Adrenal gland (tissue), 12 donors: ENCODE measurements around the gene RBMS1. TPM values are rescaled to one million over a fixed set of nuclear protein-coding genes. Genes with fewer than 3 reads are reported as not detected.

Source experiments
- DNase-seq, 7 donors: peaks; one replicate each; pipeline ENCODE4 v3.0.0-alpha.2; 2019 to 2020
- H3K27ac ChIP-seq, 5 donors: fragments of 200-600 bp; sonication (generic) in 4 of 5; 1 replicate in 3 of 5; 2 replicates in 2 of 5; pipeline versions ENCODE4 v1.5.1 to v1.8.0; 2016 to 2020; ENCODE audit warnings: mild to moderate bottlenecking in 1 of 5
- H3K27me3 ChIP-seq: fragments of 200-600 bp; 2 replicates; pipeline ENCODE4 v1.8.0; 2021
- H3K36me3 ChIP-seq, 2 donors: fragments of 200-600 bp; replicated peaks in 1 of 2; 1 replicate in 1 of 2; 2 replicates in 1 of 2; pipeline versions ENCODE4 v1.5.1 to v1.8.0; 2018 to 2022
- H3K4me1 ChIP-seq, 2 donors: fragments of 200-600 bp; replicated peaks in 1 of 2; 1 replicate in 1 of 2; 2 replicates in 1 of 2; pipeline versions ENCODE4 v1.5.1 to v1.8.0; 2018 to 2021
- H3K4me3 ChIP-seq, 4 donors: fragments of 200-600 bp; sonication (generic) in 3 of 4; one replicate each; pipeline ENCODE4 v1.5.1; 2016 to 2018
- H3K9me3 ChIP-seq, 3 donors: fragments of 200-600 bp; sonication (generic) in 1 of 3; replicated peaks in 1 of 3; 1 replicate in 2 of 3; 2 replicates in 1 of 3; pipeline versions ENCODE4 v1.5.1 to v1.8.0; 2016 to 2021
- POLR2A ChIP-seq, 2 donors: fragments of 450-650 bp; IDR thresholded peaks; one replicate each; pipeline ENCODE4 v1.6.1; 2017; ENCODE audit warnings: antibody characterized with exemption in 2 of 2, mild to moderate bottlenecking in 2 of 2, moderate library complexity in 1 of 2
- WGBS, 4 donors: extraction: QIAGEN DNeasy Blood & Tissue Kit in 2 of 4; methylation state at CpG; one replicate each; pipeline versions ENCODE4 v1.1.5 to v1.1.7; 2013 to 2017; 5-methylcytosine and 5-hydroxymethylcytosine counted together
- intact Hi-C, 2 donors: fragments of 100-400 bp; cut with DNase I; formaldehyde crosslinking; loops; one replicate each; pipeline versions ENCODE4 v1.14.1 to v1.15.0; 2022 to 2023
- polyA plus RNA-seq, 3 donors: library from polyadenylated mRNA; stranded (reverse); fragments of 200-250 nt in 2 of 3; fragments of 350-450 nt in 1 of 3; fragmentation: Illumina TruSeq in 1 of 3; extraction: RNeasy Lipid Tissue Mini Kit (QIAGEN cat#74804) in 1 of 3; gene quantifications; one replicate each; pipeline ENCODE4 v1.2.3, GENCODE V29; 2013 to 2014
- total RNA-seq, 9 donors: library from RNA; depleted of rRNA in 4 of 9; stranded (reverse); fragments of >200 nt in 4 of 9; fragments of 120-200 nt in 1 of 9; fragmentation: NEBNext Ultra II Directional in 1 of 9; extraction: Animal tissue kit (Norgen Biotek cat#: 25700) in 1 of 9; gene quantifications; one replicate each; pipeline versions ENCODE4 v1.1.0 to v1.2.4, GENCODE V29; 2013 to 2023
- TF ChIP-seq, protein P1 (sequence below), 6 experiments: fragments of 450-650 bp in 4 of 6; fragments of 200-600 bp in 2 of 6; sonication (generic) in 1 of 6; IDR thresholded peaks; 1 replicate in 5 of 6; 2 replicates in 1 of 6; pipeline versions ENCODE4 v1.5.1 to v1.8.0; 2016 to 2021; ENCODE audit warnings: antibody characterized with exemption in 6 of 6, mild to moderate bottlenecking in 2 of 6, moderate library complexity in 1 of 6
- donor health status: healthy with polysubstance abuse.
- donor health status: Bipolar disorder and iron deficiency.
- donor health status: DM: yes; HTN: yes; CAD: no.
- donor health status: DM: no; HTN: no; CAD: no.
- donor health status: DM: no; HTN: no; CAD: no.
- donor health status: DM: yes; HTN: yes; CAD: no.

Gene RBMS1
- total and polyA plus RNA-seq, 12 donors, result 24.2 to 62.1 (median 37.1) TPM

DNA sequence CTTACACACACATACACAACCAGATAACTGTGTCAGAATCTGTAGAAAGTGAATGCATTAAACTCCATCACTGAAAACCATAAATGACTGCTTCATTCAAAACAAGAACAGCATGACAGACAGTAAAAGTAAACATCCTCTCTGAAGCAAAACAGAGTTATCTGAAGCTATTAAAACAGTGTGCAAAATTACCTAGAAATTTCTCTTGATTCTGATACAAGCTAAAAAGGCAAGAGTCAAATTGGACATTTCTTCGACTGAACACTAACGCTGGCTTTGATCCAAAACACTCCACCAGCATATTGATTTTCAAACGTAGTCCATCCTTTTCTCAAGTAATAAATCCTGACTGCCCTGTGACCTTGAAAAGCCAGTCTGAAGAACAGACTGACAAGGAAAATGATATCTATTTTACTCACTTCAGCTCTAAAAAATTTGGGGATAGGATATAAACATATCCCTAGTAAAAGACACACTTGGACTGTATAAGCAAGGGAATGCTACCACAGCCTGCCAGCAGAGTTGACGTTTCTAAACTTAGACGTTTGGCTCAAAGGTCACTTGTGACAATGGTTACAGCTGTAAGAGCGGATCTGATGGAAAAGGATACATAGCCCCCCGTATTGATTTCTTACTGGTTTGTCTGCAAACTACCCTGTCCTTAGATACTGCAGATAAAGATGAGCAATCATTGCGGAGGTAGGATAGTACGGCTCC, 164.6 kb downstream of the RBMS1 start:
- no peak overlapping the region for H3K27ac ChIP-seq
- DNase-seq, result no peak
- peaks cover 0 to 70% of the 10 kb centered on the region in 2 donors for H3K4me1 ChIP-seq
- WGBS, 4 donors, result 44 to 56% (median 47%) methylated on average over 9 of the region's 9 CpGs
- H3K27me3 ChIP-seq, result no peaks in the 10 kb centered on the region
- no peaks in the 10 kb centered on the region for H3K9me3 ChIP-seq
- intact Hi-C loops, result loop anchor here in 1 of 2 donors (10.0 kb wide), 1 partner anchor 646 kb away; no protein-coding TSS in a partner anchor
- no peaks in the 10 kb centered on the region for H3K36me3 ChIP-seq
- no peak overlapping the region for H3K4me3 ChIP-seq
- TF ChIP-seq, protein P1, sequence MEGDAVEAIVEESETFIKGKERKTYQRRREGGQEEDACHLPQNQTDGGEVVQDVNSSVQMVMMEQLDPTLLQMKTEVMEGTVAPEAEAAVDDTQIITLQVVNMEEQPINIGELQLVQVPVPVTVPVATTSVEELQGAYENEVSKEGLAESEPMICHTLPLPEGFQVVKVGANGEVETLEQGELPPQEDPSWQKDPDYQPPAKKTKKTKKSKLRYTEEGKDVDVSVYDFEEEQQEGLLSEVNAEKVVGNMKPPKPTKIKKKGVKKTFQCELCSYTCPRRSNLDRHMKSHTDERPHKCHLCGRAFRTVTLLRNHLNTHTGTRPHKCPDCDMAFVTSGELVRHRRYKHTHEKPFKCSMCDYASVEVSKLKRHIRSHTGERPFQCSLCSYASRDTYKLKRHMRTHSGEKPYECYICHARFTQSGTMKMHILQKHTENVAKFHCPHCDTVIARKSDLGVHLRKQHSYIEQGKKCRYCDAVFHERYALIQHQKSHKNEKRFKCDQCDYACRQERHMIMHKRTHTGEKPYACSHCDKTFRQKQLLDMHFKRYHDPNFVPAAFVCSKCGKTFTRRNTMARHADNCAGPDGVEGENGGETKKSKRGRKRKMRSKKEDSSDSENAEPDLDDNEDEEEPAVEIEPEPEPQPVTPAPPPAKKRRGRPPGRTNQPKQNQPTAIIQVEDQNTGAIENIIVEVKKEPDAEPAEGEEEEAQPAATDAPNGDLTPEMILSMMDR (IDR thresholded peaks at IDR 0.05), result no peak
- TF ChIP-seq POLR2A (IDR thresholded peaks at IDR 0.05), result no peak

GRCh38 chr2:160326786-160327185, 166.8 kb downstream of the RBMS1 start:
- H3K27ac ChIP-seq, result no peak overlapping the region
- intact Hi-C loops, result loop anchor here in 1 of 2 donors (10.0 kb wide), 1 partner anchor 648 kb away; no protein-coding TSS in a partner anchor
- TF ChIP-seq, protein P1 (IDR thresholded peaks at IDR 0.05), result no peak
- TF ChIP-seq POLR2A (IDR thresholded peaks at IDR 0.05), result no peak
- no peaks in the 10 kb centered on the region for H3K27me3 ChIP-seq
- no peak for DNase-seq
- no peaks in the 10 kb centered on the region for H3K9me3 ChIP-seq
- H3K36me3 ChIP-seq, result no peaks in the 10 kb centered on the region
- no peak overlapping the region for H3K4me3 ChIP-seq
- H3K4me1 ChIP-seq, result peaks cover 0 to 66% of the 10 kb centered on the region in 2 donors

DNA sequence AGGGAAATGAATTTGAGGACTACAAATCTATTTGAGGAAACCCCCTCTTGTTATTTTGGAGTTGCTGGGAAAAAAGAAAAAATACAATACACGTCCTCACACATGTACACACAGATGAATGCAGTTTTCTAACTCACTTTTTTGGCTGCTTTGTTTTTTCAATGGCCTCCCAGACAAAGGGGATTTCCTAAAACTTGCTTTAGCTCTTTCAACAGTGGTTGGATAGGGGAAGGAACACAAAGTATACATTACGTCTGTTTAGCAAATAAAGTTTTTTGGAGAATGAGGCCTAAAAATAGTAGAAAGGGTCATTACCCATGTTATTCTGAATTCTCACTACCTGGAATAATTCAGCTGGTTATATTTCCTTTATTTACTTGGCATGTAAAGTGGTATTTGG, 168.2 kb downstream of the RBMS1 start:
- 80 to 92% (median 86%) methylated on average over 2 of the region's 2 CpGs for WGBS, 4 donors
- intact Hi-C loops, result loop anchor here in 1 of 2 donors (10.0 kb wide), 1 partner anchor 649 kb away; no protein-coding TSS in a partner anchor

GRCh38 chr2:160324917-160325316, 168.7 kb downstream of the RBMS1 start:
- H3K27me3 ChIP-seq, result no peaks in the 10 kb centered on the region
- 73 to 78% (median 76%) methylated on average over 3 of the region's 3 CpGs for WGBS, 4 donors
- H3K27ac ChIP-seq, result no peak overlapping the region
- peaks cover 0 to 54% of the 10 kb centered on the region in 2 donors for H3K4me1 ChIP-seq
- no peak overlapping the region for H3K4me3 ChIP-seq
- intact Hi-C loops, result loop anchor here in 1 of 2 donors (10.0 kb wide), 1 partner anchor 650 kb away; no protein-coding TSS in a partner anchor
- TF ChIP-seq, protein P1 (IDR thresholded peaks at IDR 0.05), result no peak
- no peak for TF ChIP-seq POLR2A (IDR thresholded peaks at IDR 0.05)
- no peaks in the 10 kb centered on the region for H3K9me3 ChIP-seq
- no peak for DNase-seq
- no peaks in the 10 kb centered on the region for H3K36me3 ChIP-seq

More for the DNA sequence above, 168.2 kb downstream of the RBMS1 start:
- TF ChIP-seq POLR2A (IDR thresholded peaks at IDR 0.05), result no peak
- TF ChIP-seq, protein P1 (IDR thresholded peaks at IDR 0.05), result no peak
- H3K27me3 ChIP-seq, result no peaks in the 10 kb centered on the region
- H3K9me3 ChIP-seq, result no peaks in the 10 kb centered on the region
- peaks cover 0 to 56% of the 10 kb centered on the region in 2 donors for H3K4me1 ChIP-seq
- H3K27ac ChIP-seq, result no peak overlapping the region
- no peak for DNase-seq
- H3K4me3 ChIP-seq, result no peak overlapping the region
- no peaks in the 10 kb centered on the region for H3K36me3 ChIP-seq
